ENCODE data around the gene C1QTNF2.

- no peak for TF ChIP-seq EZH2 (IDR thresholded peaks at IDR 0.05)
- no peak for TF ChIP-seq FOXP2 (optimal IDR thresholded peaks at IDR 0.05; ENCODE audit: control extremely low read depth, extremely low read length, insufficient read depth)
These were observed 17.0 kb upstream of the C1QTNF2 start for GRCh38 chr5:160387445-160387844.

Data from SK-N-MC (cell line).